Cardiac muscle cell (in vitro differentiated cells and primary cell): ENCODE results near the gene ANKRD13A. TPM values are rescaled to one million over a fixed set of nuclear protein-coding genes. Genes with fewer than 3 reads are reported as not detected.
A peak's percentile ranks its signal among the peaks of the same experiment; 100 is the strongest.

ENCODE experiments used
- DNase-seq, 2 donors: peaks; one replicate each; pipeline versions ENCODE4 v3.0.0 to v3.0.0-alpha.2; 2010 to 2017; ENCODE audit warnings: low read depth in 1 of 2, low spot score in 1 of 2
- H3K27ac ChIP-seq: fragments of 200-600 bp; sonication (generic); 2 replicates; pipeline ENCODE4 v1.5.1; 2016
- H3K27me3 ChIP-seq: fragments of 200-600 bp; sonication (generic); 2 replicates; pipeline ENCODE4 v1.6.0; 2016; ENCODE audit warnings: control low read depth
- H3K36me3 ChIP-seq: fragments of 200-600 bp; sonication (generic); 2 replicates; pipeline ENCODE4 v1.5.1; 2016; ENCODE audit warnings: control low read depth
- H3K4me1 ChIP-seq: fragments of 200-600 bp; sonication (generic); 2 replicates; pipeline ENCODE4 v1.8.1; 2017; ENCODE audit warnings: low read depth, mild to moderate bottlenecking, mixed run types
- H3K4me3 ChIP-seq: fragments of 200-600 bp; sonication (generic); 2 replicates; pipeline ENCODE4 v1.5.1; 2016; ENCODE audit warnings: mild to moderate bottlenecking
- H3K9me3 ChIP-seq: fragments of 200-600 bp; sonication (generic); 2 replicates; pipeline ENCODE4 v1.5.1; 2017; ENCODE audit warnings: low read depth, mild to moderate bottlenecking, control low read depth
- CTCF ChIP-seq: IDR thresholded peaks from 2 replicates; pipeline ENCODE4 v1.5.1; 2012; ENCODE audit warnings: low read depth, mild to moderate bottlenecking, low read length
- polyA plus RNA-seq: library from polyadenylated mRNA; unstranded; fragments of >200 nt; fragmentation: Nextera tagmentation; extraction: Ambion mirVana; gene quantifications from 2 replicates; pipeline ENCODE4 v1.2.1, GENCODE V29; 2016
- total RNA-seq: library from RNA; depleted of rRNA; stranded (reverse); fragments of >200 nt; gene quantifications from 2 replicates; pipeline ENCODE4 v1.2.3, GENCODE V29; 2016

Gene ANKRD13A
- total and polyA plus RNA-seq, 2 experiments from 2014 or later = 26.9 to 77.2 TPM

GRCh38 chr12:110029290-110029815, 30.1 kb downstream of the ANKRD13A start:
- H3K27ac ChIP-seq = no peak overlapping the region
- no peak for DNase-seq
- no peak for TF ChIP-seq CTCF
- H3K27me3 ChIP-seq = no peaks in the 10 kb centered on the region
- H3K4me1 ChIP-seq = no peaks in the 10 kb centered on the region
- H3K4me3 ChIP-seq = no peak overlapping the region
- peaks cover 31% of the 10 kb centered on the region for H3K36me3 ChIP-seq
- no peaks in the 10 kb centered on the region for H3K9me3 ChIP-seq

- Histone ChIP-seq H3K4me3 (no peak overlapping the region), H3K9me3 (no peaks in the 10 kb centered on the region), H3K4me1 (peaks cover 4% of the 10 kb centered on the region), H3K27ac (no peak overlapping the region), H3K27me3 (no peaks in the 10 kb centered on the region), H3K36me3 (peaks cover 28% of the 10 kb centered on the region)
- no peak for TF ChIP-seq CTCF
- DNase-seq = no peak
Measured at GRCh38 chr12:110033888-110034287, 34.7 kb downstream of the ANKRD13A start.

GRCh38 chr12:110035534-110036104, 36.4 kb downstream of the ANKRD13A start:
- Histone ChIP-seq H3K9me3 (no peaks in the 10 kb centered on the region), H3K27ac (peak overlapping the region; percentile 68), H3K4me1 (peaks cover 4% of the 10 kb centered on the region), H3K27me3 (no peaks in the 10 kb centered on the region), H3K36me3 (peaks cover 19% of the 10 kb centered on the region), H3K4me3 (no peak overlapping the region)
- DNase-seq = no peak
- no peak for TF ChIP-seq CTCF

GRCh38 chr12:110037315-110037714, 38.1 kb downstream of the ANKRD13A start:
- peaks cover 4% of the 10 kb centered on the region for H3K4me1 ChIP-seq
- H3K27ac ChIP-seq = peak overlapping the region; percentile 68
- H3K36me3 ChIP-seq = peaks cover 15% of the 10 kb centered on the region
- H3K9me3 ChIP-seq = no peaks in the 10 kb centered on the region
- H3K4me3 ChIP-seq = no peak overlapping the region
- TF ChIP-seq CTCF = no peak
- no peaks in the 10 kb centered on the region for H3K27me3 ChIP-seq
- DNase-seq = no peak

GRCh38 chr12:110038741-110039084, 39.5 kb downstream of the ANKRD13A start:
- H3K27ac ChIP-seq = peak overlapping the region; percentile 42
- H3K36me3 ChIP-seq = peaks cover 13% of the 10 kb centered on the region
- no peak overlapping the region for H3K4me3 ChIP-seq
- H3K9me3 ChIP-seq = no peaks in the 10 kb centered on the region
- peaks cover 4% of the 10 kb centered on the region for H3K4me1 ChIP-seq
- TF ChIP-seq CTCF = no peak
- no peaks in the 10 kb centered on the region for H3K27me3 ChIP-seq
- DNase-seq = no peak
